SH-SY5Y (cell line): ENCODE measurements around the gene LEPR.

Experiments
- GATA2 ChIP-seq: IDR thresholded peaks from 2 replicates; pipeline ENCODE4 v1.6.1; 2011; ENCODE audit warnings: mild to moderate bottlenecking, low read depth, low read length
- GATA3 ChIP-seq: IDR thresholded peaks from 2 replicates; pipeline ENCODE4 v1.6.1; 2011; ENCODE audit warnings: low read depth, mild to moderate bottlenecking, low read length, moderate library complexity

GRCh38 chr1:65424573-65424889 lies 4.1 kb downstream of the LEPR start:
- no peak for TF ChIP-seq GATA2
- no peak for TF ChIP-seq GATA3
